Neural progenitor cell (in vitro differentiated cells): ENCODE measurements around the gene PCDH9.
"Not testable (repeated sequence)": the region's sequence is repeated elsewhere in the genome, so short reads cannot be mapped to it uniquely, and the experiment has no call there.

Experiments used
- EZH2 ChIP-seq: fragments of 200-600 bp; sonication (generic); IDR thresholded peaks from 2 replicates; pipeline ENCODE4 v1.6.1; 2017; ENCODE audit warnings: antibody characterized with exemption, mild to moderate bottlenecking, moderate library complexity
- EZH2phosphoT487 ChIP-seq: fragments of 200-600 bp; sonication (generic); IDR thresholded peaks from 2 replicates; pipeline ENCODE4 v1.6.1; 2017; ENCODE audit warnings: antibody characterized with exemption
- TF ChIP-seq, protein P1 (sequence below): fragments of 200-600 bp; sonication (generic); IDR thresholded peaks from 2 replicates; pipeline ENCODE4 v1.5.1; 2017; ENCODE audit warnings: antibody characterized with exemption, mild to moderate bottlenecking

DNA sequence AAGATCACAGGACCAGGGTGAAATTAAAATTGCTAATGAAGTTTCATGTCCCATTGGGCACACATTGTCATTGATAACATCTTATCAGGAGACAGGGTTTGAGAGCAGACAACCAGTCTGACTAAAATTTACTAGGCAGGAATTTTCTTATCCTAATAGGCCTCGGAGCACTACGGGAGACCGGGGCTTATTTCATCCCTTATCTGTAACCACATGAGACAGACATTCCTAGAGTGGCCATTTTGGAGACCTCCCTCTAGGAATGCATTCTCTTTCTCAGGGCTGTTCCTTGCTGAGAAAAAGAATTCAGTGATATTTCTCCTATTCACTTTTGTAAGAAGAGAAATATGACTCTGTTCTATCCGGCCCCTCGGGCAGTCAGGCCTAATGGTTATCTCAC, 943.3 kb downstream of the PCDH9 start:
- TF ChIP-seq, protein P1, sequence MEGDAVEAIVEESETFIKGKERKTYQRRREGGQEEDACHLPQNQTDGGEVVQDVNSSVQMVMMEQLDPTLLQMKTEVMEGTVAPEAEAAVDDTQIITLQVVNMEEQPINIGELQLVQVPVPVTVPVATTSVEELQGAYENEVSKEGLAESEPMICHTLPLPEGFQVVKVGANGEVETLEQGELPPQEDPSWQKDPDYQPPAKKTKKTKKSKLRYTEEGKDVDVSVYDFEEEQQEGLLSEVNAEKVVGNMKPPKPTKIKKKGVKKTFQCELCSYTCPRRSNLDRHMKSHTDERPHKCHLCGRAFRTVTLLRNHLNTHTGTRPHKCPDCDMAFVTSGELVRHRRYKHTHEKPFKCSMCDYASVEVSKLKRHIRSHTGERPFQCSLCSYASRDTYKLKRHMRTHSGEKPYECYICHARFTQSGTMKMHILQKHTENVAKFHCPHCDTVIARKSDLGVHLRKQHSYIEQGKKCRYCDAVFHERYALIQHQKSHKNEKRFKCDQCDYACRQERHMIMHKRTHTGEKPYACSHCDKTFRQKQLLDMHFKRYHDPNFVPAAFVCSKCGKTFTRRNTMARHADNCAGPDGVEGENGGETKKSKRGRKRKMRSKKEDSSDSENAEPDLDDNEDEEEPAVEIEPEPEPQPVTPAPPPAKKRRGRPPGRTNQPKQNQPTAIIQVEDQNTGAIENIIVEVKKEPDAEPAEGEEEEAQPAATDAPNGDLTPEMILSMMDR: not testable (repeated sequence)
- not testable (repeated sequence) for TF ChIP-seq EZH2, EZH2phosphoT487
